Measurements from ENCODE around the gene TEKT5.
"Not testable (repeated sequence)": the region's sequence is repeated elsewhere in the genome, so short reads cannot be mapped to it uniquely, and the experiment has no call there.

The TEKT5 gene

GRCh38 chr16:10688291-10688690 lies 6.4 kb downstream of the TEKT5 start:
- in situ Hi-C loops (cut with MboI; ENCODE audit: low sequenced_read_pairs) = no loop called here

GRCh38 chr16:10685709-10686108 lies 9.0 kb downstream of the TEKT5 start:
- in situ Hi-C loops (cut with MboI; ENCODE audit: low sequenced_read_pairs) = no loop called here

GRCh38 chr16:10684511-10685151 lies 10.1 kb downstream of the TEKT5 start:
- in situ Hi-C loops (cut with MboI; ENCODE audit: low sequenced_read_pairs) = no loop called here

DNA sequence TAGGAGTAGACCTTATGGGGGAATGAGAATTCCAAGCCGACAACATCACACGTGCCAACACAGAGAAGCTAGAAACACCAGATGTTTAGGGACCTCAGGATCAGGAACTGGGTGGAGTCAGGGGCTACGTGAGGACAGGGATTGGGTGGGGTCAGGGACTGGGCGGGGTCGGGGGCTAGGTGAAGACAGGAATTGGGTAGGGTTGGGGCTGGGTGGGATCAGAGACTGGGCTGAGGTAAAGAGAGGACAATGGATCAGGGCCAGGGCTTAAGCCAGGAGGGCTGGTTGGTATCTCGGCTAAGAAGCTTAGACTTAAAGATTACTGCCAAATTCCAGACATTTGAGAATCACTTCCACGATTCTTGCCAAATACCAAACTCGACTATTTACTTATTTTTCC lies 11.6 kb downstream of the TEKT5 start:
- in situ Hi-C loops (cut with MboI; ENCODE audit: low sequenced_read_pairs) = no loop called here

GRCh38 chr16:10682604-10683003 lies 12.1 kb downstream of the TEKT5 start:
- in situ Hi-C loops (cut with MboI; ENCODE audit: low sequenced_read_pairs) = no loop called here

GRCh38 chr16:10681310-10682308 lies 13.1 kb downstream of the TEKT5 start:
- in situ Hi-C loops (cut with MboI; ENCODE audit: low sequenced_read_pairs) = no loop called here

DNA sequence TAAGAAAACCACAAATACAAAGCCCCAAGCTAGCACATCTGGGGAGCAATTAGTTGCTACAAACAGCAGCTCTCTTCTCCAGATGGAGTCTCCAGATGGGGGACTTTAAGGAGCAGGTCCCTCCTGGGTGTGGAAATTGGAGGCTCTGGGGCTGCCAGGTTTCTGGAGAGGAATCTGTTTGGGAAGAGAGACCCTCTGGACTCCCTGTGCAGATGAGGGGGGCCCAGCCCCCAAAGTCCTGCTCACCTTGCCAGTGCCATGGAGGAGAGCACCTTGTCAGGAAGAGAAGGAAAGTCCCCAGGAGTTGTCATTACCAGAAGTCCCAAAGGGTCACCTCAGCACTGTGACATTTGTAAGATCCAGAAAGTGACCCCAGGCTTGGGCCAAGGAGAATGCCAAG lies 14.8 kb downstream of the TEKT5 start:
- in situ Hi-C loops (cut with MboI; ENCODE audit: low sequenced_read_pairs) = no loop called here

DNA sequence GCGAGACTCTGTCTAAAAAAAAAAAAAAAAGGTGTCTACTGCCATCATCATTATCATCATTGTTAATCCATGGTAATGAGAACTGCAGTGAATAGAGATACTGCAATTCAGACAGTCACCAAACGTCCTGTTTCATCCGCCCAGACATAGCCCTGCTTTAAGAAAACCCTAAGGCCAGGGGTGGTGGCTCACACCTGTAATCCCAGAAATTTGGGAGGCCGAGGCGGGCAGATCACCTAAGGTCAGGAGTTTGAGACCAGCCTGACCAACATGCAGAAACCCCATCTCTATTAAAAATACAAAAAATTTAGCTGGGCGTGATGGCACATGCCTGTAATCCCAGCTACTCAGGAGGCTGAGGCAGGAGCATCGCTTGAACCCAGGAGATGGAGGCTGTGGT lies 15.3 kb downstream of the TEKT5 start:
- in situ Hi-C loops (cut with MboI; ENCODE audit: low sequenced_read_pairs) = not testable (repeated sequence)

GRCh38 chr16:10678655-10679054 lies 16.1 kb downstream of the TEKT5 start:
- in situ Hi-C loops (cut with MboI; ENCODE audit: low sequenced_read_pairs) = no loop called here

DNA sequence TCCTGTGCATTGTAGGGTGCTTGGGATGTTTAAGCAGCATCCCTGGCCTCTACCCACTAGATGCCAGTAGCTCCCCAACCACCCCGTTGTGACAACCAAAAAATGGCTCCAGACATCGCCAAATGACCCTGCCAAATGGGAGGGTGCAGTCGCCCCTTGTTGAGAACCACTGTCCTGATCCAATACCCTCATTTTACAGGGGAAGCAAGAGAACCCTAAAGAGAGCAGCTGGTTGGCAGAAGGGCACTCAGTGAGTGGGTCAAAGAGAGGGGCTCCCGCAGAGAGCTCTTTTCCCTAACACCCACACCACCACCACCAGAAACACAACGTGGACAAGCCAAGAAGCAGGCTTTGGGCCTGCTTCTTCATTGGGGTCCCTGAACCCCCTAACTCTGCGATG lies 18.4 kb downstream of the TEKT5 start:
- in situ Hi-C loops (cut with MboI; ENCODE audit: low sequenced_read_pairs) = no loop called here

- in situ Hi-C loops (cut with MboI; ENCODE audit: low sequenced_read_pairs) = no loop called here
Observed at GRCh38 chr16:10675861-10676260, 18.9 kb downstream of the TEKT5 start.

DNA sequence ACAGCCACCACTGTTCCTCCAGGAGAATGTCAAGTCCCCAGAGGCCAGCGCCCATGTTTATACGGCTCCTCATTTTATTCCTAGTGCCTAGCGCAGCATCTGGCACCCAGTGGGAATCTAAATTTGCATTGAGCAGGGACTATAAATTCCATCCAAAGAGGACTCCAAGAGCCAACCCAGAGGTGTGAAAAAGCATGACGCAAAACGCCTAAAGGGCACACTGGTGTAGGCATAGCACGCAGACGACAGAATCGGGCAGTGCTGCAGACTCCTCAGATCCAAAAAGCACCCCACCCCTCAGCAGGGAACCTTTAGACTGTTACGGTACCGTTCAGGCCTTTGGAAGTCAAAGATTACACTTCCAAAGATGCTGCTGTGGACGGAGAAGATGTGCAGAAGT lies 19.5 kb downstream of the TEKT5 start:
- in situ Hi-C loops (cut with MboI; ENCODE audit: low sequenced_read_pairs) = no loop called here

DNA sequence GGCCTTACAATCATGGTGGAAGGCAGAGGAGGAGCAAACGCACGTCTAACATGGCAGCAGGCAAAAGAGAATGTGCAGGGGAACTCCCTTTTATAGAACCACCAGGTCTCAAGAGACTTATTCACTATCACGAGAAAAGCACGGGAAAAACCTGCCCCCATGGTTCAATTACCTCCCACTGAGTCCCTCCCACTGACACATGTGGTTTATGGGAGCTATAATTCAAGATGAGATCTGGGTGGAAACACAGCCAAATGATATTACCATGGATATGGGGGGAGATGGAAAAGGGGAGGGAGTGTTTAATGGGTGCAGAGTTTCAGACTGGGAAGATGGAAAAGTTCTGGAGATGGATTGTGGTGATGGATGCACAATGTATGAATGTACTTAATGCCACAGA lies 23.0 kb downstream of the TEKT5 start:
- in situ Hi-C loops (cut with MboI; ENCODE audit: low sequenced_read_pairs) = no loop called here

- in situ Hi-C loops (cut with MboI; ENCODE audit: low sequenced_read_pairs) = no loop called here
Observed at GRCh38 chr16:10669791-10670190, 24.9 kb downstream of the TEKT5 start.

DNA sequence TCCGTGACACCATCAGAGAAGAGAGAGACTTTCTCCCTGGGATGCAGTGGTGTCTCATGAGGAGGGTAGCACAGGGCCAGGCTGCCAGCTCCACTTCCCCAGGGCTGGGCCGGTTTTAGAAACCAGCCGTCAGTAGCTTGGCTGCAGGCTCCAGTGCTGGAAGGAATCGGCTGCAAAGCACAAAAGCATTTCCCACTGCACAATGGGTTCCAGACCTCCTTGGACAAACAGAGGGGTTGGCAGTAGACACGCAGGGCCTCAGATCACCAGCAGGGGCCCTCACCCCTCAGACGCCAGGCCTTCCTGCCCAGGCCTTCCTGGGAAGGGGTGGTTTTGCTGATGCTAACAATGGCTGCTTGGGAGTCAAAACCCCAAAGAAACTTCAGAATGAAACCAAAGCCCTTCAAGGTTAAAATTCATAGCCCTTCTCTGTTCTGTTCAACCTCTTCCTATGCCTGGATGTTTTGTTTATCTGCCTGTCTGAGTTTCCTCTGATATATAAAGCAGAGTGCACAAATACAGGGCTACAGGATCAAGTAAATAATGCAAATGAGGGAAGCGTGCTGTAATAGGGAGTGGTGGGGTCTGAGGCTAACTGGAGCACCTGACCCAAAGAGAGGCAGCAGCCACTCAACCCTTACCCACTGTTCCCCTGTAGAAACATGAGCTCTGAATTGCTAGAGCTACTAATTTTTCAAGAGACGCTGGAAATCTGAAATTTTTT lies 26.2 kb downstream of the TEKT5 start:
- in situ Hi-C loops (cut with MboI; ENCODE audit: low sequenced_read_pairs) = no loop called here

GRCh38 chr16:10667239-10667638 lies 27.5 kb downstream of the TEKT5 start:
- in situ Hi-C loops (cut with MboI; ENCODE audit: low sequenced_read_pairs) = no loop called here

GRCh38 chr16:10666291-10666690 lies 28.4 kb downstream of the TEKT5 start:
- in situ Hi-C loops (cut with MboI; ENCODE audit: low sequenced_read_pairs) = no loop called here

GRCh38 chr16:10665166-10665565 lies 29.6 kb downstream of the TEKT5 start:
- in situ Hi-C loops (cut with MboI; ENCODE audit: low sequenced_read_pairs) = no loop called here

DNA sequence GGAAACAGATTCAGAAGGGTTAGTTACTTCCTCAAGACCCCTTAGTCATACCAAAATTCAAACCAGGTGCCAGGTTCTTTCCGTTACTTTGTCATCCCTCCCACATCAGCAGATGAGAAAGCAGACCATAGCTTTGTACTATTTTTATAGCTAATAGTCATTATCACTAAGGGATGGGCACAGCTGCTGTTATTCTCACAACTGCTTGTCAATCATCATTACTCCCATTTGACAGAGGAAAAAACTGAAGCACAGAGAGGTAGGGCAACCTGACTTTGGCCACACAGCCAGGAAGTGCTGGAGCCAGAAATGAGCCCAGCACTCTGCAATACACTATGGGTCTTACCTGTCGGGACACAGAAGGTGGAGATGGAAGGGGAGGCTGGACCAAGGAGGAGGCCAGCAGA lies 30.0 kb downstream of the TEKT5 start:
- in situ Hi-C loops (cut with MboI; ENCODE audit: low sequenced_read_pairs) = no loop called here

DNA sequence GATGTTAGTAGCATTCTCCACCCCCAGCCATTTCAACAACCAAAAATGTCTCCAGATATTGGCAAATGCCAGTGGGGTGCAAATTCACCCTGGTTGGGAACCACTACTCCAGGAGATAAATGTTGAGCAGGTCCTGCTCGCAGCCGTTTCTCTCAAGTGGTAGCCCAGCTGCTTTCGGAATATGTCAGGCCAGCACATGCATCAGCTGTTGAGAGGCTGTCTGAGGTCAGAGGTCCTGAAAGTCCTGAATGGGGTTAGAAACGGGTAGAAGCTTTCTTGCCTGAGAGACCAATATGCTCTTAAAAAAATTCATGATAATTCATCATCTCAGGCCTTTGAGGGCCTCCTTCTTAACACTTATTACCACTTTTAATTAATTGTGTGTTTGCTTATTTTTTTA lies 31.0 kb downstream of the TEKT5 start:
- in situ Hi-C loops (cut with MboI; ENCODE audit: low sequenced_read_pairs) = no loop called here

- in situ Hi-C loops (cut with MboI; ENCODE audit: low sequenced_read_pairs) = no loop called here
Observed at GRCh38 chr16:10663146-10663545, 31.6 kb downstream of the TEKT5 start.

GRCh38 chr16:10662212-10662611 lies 32.5 kb downstream of the TEKT5 start:
- in situ Hi-C loops (cut with MboI; ENCODE audit: low sequenced_read_pairs) = no loop called here

Measured in HL-60/S4 (cell line).